SK-N-SH (cell line): ENCODE data around the gene ERC2.

Experiments
- CTCF ChIP-seq: fragments of 200-600 bp; sonication (generic); IDR thresholded peaks from 2 replicates; pipeline ENCODE4 v1.6.1; 2017; ENCODE audit warnings: antibody characterized with exemption, mild to moderate bottlenecking, moderate library complexity
- MAX ChIP-seq: IDR thresholded peaks from 2 replicates; pipeline ENCODE4 v1.4.0; 2012; ENCODE audit warnings: low read depth
- NRF1 ChIP-seq: IDR thresholded peaks from 2 replicates; pipeline ENCODE4 v1.6.1; 2012; ENCODE audit warnings: low read depth, mild to moderate bottlenecking, low read length
- POLR2AphosphoS5 ChIP-seq: IDR thresholded peaks from 2 replicates; pipeline ENCODE4 v1.6.1; 2012; ENCODE audit warnings: low read depth, low read length
- RFX5 ChIP-seq: IDR thresholded peaks from 2 replicates; pipeline ENCODE4 v1.6.1; 2012; ENCODE audit warnings: mild to moderate bottlenecking, improper control_type of control experiment, low read length
- SMC3 ChIP-seq: IDR thresholded peaks from 2 replicates; pipeline ENCODE4 v1.6.1; 2012; ENCODE audit warnings: low read depth, low read length, improper control_type of control experiment

- TF ChIP-seq RFX5 (no peak), CTCF (no peak), MAX (no peak), POLR2AphosphoS5 (no peak), NRF1 (no peak), SMC3 (no peak)
Measured at GRCh38 chr3:55870594-55870993, 597.7 kb downstream of the ERC2 start.
